Adipocyte (in vitro differentiated cells): ENCODE results near the gene TNK1.

ENCODE experiments used
- DNase-seq: peaks from one replicate; pipeline ENCODE4 v3.0.0-alpha.2; 2015; ENCODE audit warnings: low read depth
- H3K27me3 ChIP-seq: replicated peaks from 2 replicates; pipeline ENCODE4 v1.7.0; 2013; ENCODE audit warnings: mild to moderate bottlenecking, low read length, moderate library complexity; ENCODE audit not compliant: control insufficient read depth, insufficient read depth
- H3K36me3 ChIP-seq: 2 replicates; pipeline ENCODE4 v1.7.0; 2013; ENCODE audit warnings: low read length, mild to moderate bottlenecking, moderate library complexity; ENCODE audit not compliant: control insufficient read depth, insufficient read depth, severe bottlenecking
- H3K4me1 ChIP-seq: 2 replicates; pipeline ENCODE4 v1.7.0; 2013; ENCODE audit warnings: mild to moderate bottlenecking, low read length, moderate library complexity; ENCODE audit not compliant: control insufficient read depth, insufficient read depth
- H3K4me3 ChIP-seq: 2 replicates; pipeline ENCODE4 v1.7.0; 2013; ENCODE audit warnings: mild to moderate bottlenecking, low read length, moderate library complexity
- H3K9ac ChIP-seq: 2 replicates; pipeline ENCODE4 v1.7.0; 2013; ENCODE audit warnings: mild to moderate bottlenecking, low read length, moderate library complexity
- H3K9me3 ChIP-seq: 2 replicates; pipeline ENCODE4 v1.7.0; 2013; ENCODE audit warnings: mild to moderate bottlenecking, low read length, moderate library complexity; ENCODE audit not compliant: control insufficient read depth

TNK1 gene

GRCh38 chr17:7393613-7394451 lies 12.9 kb downstream of the TNK1 start:
- Histone ChIP-seq H3K36me3 (peaks cover 39% of the 10 kb centered on the region), H3K27me3 (no peaks in the 10 kb centered on the region), H3K4me1 (peaks cover 3% of the 10 kb centered on the region), H3K9ac (peak overlapping the region; percentile 92), H3K9me3 (no peaks in the 10 kb centered on the region), H3K4me3 (peak overlapping the region; percentile 91)
- peak; percentile 55 for DNase-seq

DNA sequence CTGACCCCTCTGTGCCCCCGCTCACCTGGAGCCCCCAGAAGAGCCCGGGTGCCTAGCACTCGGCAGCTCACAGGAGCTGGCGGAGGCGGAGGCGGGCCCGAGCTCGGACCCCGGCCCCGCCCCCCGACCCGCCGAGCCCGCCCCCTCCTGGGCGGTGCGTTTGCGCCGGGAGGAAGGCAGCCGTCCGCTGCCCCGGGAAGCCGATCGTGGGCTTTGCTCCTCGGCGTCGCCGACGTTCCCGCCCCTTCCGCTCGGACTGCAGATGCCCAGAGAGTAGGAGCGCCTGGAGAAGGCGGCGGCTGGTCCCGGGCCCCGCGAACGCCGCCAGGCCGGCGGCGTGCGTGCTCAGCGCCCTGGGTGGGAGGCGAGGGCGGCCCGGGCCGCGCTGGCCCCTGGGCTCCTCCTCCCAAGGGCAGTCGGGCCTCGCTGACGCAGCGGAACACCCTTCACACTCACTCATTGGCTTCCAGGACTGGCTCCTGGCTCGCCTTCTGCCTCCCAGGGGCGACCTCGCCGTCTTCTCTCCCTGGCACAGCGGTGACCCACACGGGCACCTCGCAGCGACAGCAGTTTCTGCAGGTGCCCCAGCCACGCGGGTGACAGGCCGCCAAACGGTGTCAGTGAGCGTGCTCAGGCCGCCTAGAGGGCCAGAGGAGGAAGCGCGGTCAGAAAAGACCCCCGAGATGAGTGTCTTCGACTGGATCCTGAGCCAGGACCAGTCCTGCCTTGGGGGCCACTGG lies 13.7 kb downstream of the TNK1 start, which contains the start of gene PLSCR3:
TSS of gene PLSCR3 (minus strand) at position 74 of the 740 bp plus-strand sequence. CDS start 415 bp downstream, outside the sequence.
- Histone ChIP-seq H3K9me3 (no peaks in the 10 kb centered on the region), H3K9ac (peak within 1 kb of the TSS; percentile 92), H3K27me3 (no peaks in the 10 kb centered on the region), H3K36me3 (peaks cover 31% of the 10 kb centered on the region), H3K4me1 (peaks cover 3% of the 10 kb centered on the region), H3K4me3 (peak within 1 kb of the TSS; percentile 91)
- DNase-seq: peak; percentile 91

- no peak for DNase-seq
- Histone ChIP-seq H3K36me3 (peaks cover 16% of the 10 kb centered on the region), H3K27me3 (no peaks in the 10 kb centered on the region), H3K4me1 (peaks cover 3% of the 10 kb centered on the region), H3K9me3 (no peaks in the 10 kb centered on the region), H3K9ac (no peak overlapping the region), H3K4me3 (no peak overlapping the region)
These were observed 15.3 kb downstream of the TNK1 start for GRCh38 chr17:7396147-7396546.

DNA sequence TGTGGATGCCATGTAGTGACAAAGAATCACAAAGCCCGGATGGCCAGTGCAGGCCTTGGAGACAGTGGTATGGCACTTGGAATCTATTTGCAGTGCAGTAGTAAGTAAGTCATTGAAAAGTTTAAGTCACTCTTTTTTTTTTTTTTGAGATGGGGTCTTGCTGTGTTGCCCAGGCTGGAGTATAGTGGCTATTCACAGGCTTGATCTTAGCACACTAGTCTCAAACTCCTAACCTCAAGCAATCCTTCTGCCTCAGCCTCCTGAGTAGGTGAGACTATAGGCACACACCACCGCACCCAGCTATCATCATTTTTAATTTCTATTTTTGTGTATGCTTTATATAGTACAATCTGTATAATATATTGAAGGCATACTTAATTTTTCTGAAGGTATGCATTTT lies 17.7 kb downstream of the TNK1 start:
- Histone ChIP-seq H3K9me3 (no peaks in the 10 kb centered on the region), H3K36me3 (no peaks in the 10 kb centered on the region), H3K9ac (no peak overlapping the region), H3K4me1 (peaks cover 10% of the 10 kb centered on the region), H3K27me3 (no peaks in the 10 kb centered on the region), H3K4me3 (no peak overlapping the region)
- DNase-seq: no peak

DNA sequence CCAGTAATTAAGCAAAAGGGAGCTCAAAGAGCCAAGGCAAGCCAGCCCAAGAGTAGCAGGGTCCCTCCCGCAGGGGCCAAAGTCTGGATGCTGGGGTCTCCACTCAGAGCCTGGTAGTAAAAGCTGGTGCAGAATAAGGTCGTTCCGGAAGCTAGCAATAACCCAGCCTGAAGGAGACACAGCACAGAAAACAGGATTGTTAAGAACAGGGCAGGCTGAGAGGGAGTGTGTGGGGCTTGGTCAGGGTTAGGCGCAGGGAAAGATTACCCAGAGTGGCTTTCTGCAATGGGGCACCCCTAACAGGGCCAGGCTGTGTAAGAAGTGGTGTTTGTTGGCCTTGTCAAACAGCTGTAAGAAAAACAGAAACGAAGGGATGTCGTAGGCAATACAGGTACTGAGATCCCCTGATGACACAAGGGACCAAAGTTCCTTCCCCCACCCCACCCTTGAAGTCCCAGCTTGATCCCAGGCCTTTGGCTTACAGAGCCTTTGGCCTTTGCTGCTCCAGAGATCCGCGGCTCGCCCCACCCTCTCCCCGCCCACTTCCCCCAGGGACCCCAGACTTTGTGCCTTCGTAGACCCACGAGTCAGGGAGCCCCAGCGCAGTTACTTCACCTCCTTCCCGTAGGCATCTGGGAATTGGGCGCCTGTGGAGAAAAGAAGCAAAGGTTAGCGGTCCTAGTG lies 22.3 kb downstream of the TNK1 start:
- no peak for DNase-seq
- Histone ChIP-seq H3K36me3 (no peaks in the 10 kb centered on the region), H3K4me1 (peaks cover 13% of the 10 kb centered on the region), H3K27me3 (no peaks in the 10 kb centered on the region), H3K4me3 (peak overlapping the region; percentile 85), H3K9ac (peak overlapping the region; percentile 95), H3K9me3 (no peaks in the 10 kb centered on the region)

GRCh38 chr17:7403727-7403976 lies 22.8 kb downstream of the TNK1 start:
- no peak for DNase-seq
- Histone ChIP-seq H3K4me3 (peak overlapping the region; percentile 85), H3K9ac (peak overlapping the region; percentile 95), H3K4me1 (peaks cover 13% of the 10 kb centered on the region), H3K36me3 (peaks cover 2% of the 10 kb centered on the region), H3K27me3 (no peaks in the 10 kb centered on the region), H3K9me3 (no peaks in the 10 kb centered on the region)

DNA sequence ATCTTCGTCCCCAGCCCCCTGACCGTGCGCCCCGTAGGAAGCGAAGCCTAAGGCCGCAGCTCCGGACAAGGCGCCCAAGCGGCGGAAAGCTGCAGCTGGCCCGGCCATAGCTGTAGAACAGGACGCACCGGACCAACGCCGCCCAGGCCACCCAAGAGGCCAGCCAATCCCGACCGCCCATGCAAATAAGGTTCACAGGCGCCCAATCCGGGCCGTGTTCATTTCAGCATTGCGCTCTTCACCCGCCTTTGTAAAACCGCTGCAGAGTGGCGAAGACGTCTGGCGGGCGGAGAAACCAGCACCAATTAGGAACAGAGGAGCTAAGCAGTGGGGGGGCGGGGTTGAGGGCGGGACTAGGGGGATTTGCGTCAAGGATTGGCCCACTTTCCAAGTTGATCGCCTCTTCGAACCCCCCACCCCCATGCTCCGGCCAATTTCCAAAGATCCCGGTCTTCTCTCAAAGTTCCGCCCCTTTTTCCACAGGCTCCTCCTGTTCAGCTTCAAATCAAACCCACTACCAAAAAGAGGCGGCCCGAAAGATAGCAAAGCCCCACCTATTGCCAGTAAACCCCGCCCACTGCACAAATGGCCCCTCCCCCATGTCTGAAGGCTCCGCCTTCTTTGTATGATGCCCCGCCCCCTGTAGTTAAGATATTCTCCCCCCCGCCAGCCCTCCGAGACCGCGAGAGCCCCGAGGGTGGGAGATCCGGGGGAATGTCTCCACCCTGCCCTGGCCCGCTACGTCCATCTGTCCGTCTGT lies 23.3 kb downstream of the TNK1 start, which contains the start of gene TMEM256:
TSS of gene TMEM256 (minus strand) at position 121 of the 760 bp plus-strand sequence. CDS start at position 108, 13 bp downstream.
- H3K9ac ChIP-seq: peak within 1 kb of the TSS; percentile 95
- no peaks in the 10 kb centered on the region for H3K27me3 ChIP-seq
- peak; percentile 100 for DNase-seq
- peak within 1 kb of the TSS; percentile 85 for H3K4me3 ChIP-seq
- peaks cover 13% of the 10 kb centered on the region for H3K4me1 ChIP-seq
- H3K9me3 ChIP-seq: no peaks in the 10 kb centered on the region
- peaks cover 7% of the 10 kb centered on the region for H3K36me3 ChIP-seq

DNA sequence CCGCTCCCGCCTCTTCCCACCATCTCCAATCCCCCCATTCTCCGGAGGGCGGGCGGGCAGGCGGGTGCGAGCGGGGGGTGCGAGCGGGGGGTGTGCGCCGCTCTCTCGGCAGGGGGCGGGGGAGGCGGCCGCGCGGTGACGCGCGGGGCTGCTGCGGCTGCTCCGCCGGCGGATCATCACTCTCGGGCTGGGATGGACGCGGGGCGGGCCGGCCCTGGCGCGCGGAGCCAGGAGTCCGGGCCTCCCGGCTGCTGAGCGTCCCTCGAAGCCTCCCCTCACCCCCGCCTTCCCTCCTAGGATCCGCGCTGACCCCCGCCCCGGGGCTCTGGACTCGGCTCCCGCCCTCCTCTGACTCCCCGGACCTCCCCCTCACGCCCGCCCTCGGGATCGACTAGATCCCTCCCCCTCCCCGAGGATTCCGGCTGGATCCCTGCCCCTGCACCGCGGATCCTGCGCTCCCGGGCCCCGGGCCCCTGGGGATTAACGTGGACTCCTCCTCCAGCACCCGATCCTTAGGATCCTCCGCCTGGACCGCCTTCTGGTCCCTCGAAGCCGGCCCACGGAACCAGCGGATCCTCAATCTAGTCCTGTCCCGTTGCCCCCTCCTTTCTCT lies 24.0 kb downstream of the TNK1 start:
- H3K9ac ChIP-seq: peak overlapping the region; percentile 82
- H3K4me1 ChIP-seq: peaks cover 13% of the 10 kb centered on the region
- H3K27me3 ChIP-seq: no peaks in the 10 kb centered on the region
- no peaks in the 10 kb centered on the region for H3K9me3 ChIP-seq
- peak overlapping the region; percentile 84 for H3K4me3 ChIP-seq
- H3K36me3 ChIP-seq: peaks cover 14% of the 10 kb centered on the region
- no peak for DNase-seq

DNA sequence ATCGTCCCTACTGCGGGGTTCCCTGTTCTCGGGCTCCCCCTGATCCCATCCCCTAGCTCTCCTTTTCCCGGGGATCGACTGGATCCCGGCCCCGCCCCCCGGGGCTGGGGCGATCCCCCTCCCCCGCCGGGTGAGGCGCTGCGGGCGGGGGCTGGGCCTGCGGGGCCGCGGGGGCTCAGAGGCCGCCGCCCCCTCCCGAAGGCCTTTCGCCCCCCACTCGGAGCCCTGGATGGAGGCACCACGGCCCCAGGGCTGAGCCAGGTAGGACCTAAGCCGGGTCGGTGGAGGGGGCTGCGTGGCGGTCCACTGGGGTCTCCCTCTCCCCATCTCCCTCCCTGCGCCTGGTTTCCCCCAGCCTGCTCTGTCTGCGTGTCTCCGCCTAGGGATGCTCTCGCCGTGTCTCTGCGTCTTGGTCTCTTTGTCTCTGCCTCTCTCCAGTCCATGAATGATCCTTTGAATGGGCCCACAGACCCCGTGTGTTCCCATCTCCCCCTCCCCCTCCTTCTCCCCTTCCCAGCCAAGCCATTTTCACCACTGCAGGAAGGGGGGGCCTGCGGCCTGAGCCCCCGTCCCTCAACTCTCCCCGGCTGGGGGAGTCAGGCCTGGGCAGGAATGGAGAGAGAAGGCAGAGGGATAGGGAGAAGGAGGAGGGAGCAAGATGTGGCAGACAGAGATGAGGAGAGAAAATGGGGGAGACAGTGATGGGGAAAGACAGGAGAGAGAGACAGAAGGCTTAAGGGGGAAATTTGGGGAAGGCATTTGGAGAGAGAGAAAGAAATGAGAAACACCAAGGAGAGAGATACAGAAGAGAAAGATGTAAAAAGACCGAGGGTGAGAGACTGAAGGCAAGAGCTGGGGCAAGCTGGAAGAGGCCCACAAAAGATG lies 24.7 kb downstream of the TNK1 start:
- Histone ChIP-seq H3K27me3 (no peaks in the 10 kb centered on the region), H3K4me1 (peaks cover 13% of the 10 kb centered on the region)
- DNase-seq: peak; percentile 49

More for the DNA sequence above, 24.7 kb downstream of the TNK1 start:
- peaks cover 21% of the 10 kb centered on the region for H3K36me3 ChIP-seq
- no peaks in the 10 kb centered on the region for H3K9me3 ChIP-seq
- H3K4me3 ChIP-seq: peak overlapping the region; percentile 84
- H3K9ac ChIP-seq: peak overlapping the region; percentile 82
